Measurements from ENCODE around the gene CDC14C. TPM values are rescaled to one million over a fixed set of nuclear protein-coding genes. Genes with fewer than 3 reads are reported as not detected.

CDC14C gene
- total RNA-seq, 1 donor from 2014 or later: not detected

DNA sequence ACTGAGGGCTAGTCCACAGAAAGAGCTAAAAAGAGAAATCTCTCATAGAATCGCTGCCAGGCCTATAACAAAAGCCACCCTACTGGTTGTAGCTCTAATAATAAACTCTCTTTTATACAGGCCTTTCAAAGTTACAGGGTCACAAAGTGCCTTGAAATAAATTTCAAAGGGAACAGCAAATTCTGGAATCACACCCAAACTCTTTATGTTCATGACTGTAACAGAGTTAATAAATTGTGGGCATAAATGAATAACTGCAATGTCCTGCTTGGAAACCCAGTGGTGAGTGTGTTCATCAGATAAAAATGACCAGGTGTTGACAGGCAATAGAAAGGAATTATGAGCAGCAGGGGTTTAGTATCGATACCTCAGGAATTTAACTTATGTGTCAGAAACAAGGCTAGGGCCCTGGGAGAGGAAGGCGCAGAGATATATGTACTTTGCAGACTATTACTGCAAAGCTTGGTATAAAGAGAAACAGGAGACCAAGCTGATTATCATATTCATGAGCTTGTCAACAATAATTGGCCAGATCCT lies 9.3 kb downstream of the CDC14C start:
- no peaks in the 10 kb centered on the region for H3K9me3 Mint-ChIP-seq
- H3K27ac Mint-ChIP-seq: no peak overlapping the region
- no peak overlapping the region for H3K4me3 Mint-ChIP-seq
- H3K27me3 Mint-ChIP-seq (ENCODE audit: insufficient read depth): peaks cover 2% of the 10 kb centered on the region
- no peaks in the 10 kb centered on the region for H3K4me1 Mint-ChIP-seq (ENCODE audit: low read depth)
- no peak for DNase-seq (ENCODE audit: low spot score)
- no peaks in the 10 kb centered on the region for H3K36me3 Mint-ChIP-seq (ENCODE audit: low read depth)
- intact Hi-C loops (cut with micrococcal nuclease): no loop called here

DNA sequence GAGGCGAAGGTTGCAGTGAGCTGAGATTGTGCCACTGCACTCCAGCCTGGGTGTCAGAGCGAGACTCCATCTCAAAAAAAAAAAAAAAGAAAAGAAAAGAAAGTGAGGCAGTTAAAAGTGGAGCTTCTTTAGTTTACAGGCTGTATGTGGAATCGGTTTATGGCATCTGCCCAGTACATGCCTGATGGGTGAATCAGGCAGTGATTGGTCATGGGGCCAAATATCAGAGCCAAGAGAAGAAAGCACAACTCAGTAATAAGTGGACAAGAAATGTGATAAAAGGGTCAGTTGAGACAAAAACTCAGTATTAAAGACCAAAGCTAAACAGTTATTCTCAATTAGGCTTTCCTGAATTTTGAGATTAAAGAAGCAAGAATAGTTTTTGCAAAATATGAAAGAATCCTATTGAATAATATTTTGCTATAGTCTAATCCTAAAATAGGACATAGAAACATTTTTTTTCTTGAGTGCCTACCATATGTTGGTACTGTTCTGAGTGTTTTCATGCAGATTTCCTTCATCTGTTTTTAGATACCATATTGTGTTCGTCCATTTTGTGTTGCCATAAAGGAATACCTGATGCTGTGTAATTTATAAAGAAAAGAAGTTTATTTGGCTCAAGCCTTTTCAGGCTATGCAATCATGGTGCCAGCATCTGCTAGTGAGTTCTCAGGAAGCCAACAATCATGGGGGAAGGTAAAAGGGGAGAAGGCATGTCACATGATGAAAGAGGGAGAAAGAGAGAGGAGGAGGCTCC lies 14.4 kb downstream of the CDC14C start:
- no peaks in the 10 kb centered on the region for H3K9me3 Mint-ChIP-seq
- no peak for DNase-seq (ENCODE audit: low spot score)
- intact Hi-C loops (cut with micrococcal nuclease): no loop called here
- no peaks in the 10 kb centered on the region for H3K4me1 Mint-ChIP-seq (ENCODE audit: low read depth)
- no peak overlapping the region for H3K4me3 Mint-ChIP-seq
- H3K27me3 Mint-ChIP-seq (ENCODE audit: insufficient read depth): peaks cover 2% of the 10 kb centered on the region
- H3K27ac Mint-ChIP-seq: no peak overlapping the region
- no peaks in the 10 kb centered on the region for H3K36me3 Mint-ChIP-seq (ENCODE audit: low read depth)

DNA sequence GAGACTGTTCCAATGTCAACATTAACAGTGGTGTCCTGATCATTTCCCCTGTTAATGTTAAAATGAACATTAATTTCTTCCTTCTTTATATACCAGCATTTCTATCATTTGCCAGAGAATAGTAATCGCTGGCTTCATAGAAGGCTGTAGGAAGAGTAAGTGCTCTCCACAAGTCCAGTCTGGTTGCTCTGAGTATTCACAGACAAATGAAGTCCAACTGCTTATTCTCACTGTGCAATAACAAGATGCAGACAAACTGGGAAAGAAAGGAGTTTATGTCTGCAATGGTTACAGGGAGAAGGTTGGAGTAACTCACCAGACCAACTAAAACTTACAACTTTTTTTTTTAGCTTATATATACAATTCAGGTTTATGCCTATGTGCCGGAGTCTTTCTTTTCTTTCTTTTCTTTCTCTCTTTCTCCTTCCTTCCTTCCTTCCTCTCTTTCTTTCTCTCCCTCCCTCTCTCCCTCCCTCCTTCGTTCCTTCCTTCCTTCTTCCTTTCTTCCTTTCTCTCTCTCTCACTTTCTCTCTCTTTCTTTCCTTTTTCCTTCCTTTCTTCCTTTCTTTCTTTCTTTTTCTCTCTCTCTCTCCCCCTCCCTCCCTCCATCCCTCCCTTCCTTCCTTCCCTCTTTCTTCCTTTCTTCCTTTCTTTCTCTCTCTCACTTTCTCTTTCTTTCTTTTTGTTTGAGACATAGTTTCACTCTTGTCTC lies 19.1 kb downstream of the CDC14C start:
- Mint-ChIP-seq H3K9me3 (peaks cover under 1% of the 10 kb centered on the region), H3K36me3 (ENCODE audit: low read depth) (no peaks in the 10 kb centered on the region), H3K27me3 (ENCODE audit: insufficient read depth) (no peaks in the 10 kb centered on the region), H3K4me3 (no peak overlapping the region), H3K27ac (no peak overlapping the region), H3K4me1 (ENCODE audit: low read depth) (no peaks in the 10 kb centered on the region)
- DNase-seq (ENCODE audit: low spot score): no peak
- intact Hi-C loops (cut with micrococcal nuclease): no loop called here

DNA sequence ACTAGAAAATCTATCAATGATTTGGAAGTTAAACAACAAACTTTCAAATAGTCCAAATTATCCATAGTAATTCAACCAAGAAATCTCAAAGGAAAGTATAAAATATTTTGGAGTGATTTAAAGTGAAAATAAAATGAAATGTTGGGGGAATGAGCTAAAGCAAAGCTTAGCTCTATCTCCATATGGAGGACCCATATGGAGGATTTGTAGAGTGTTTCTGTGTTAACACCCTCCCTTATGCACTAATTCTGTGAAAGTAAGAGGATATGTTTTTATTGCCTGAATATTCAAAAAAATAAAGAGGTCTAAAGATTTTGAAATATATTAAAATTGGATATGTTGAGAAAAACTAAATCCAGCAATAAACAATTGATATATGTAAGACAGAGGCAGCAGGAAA lies 31.6 kb downstream of the CDC14C start:
- no peak overlapping the region for H3K4me3 Mint-ChIP-seq
- H3K27me3 Mint-ChIP-seq (ENCODE audit: insufficient read depth): no peaks in the 10 kb centered on the region
- intact Hi-C loops (cut with micrococcal nuclease): no loop called here
- no peak for DNase-seq (ENCODE audit: low spot score)
- H3K27ac Mint-ChIP-seq: no peak overlapping the region
- H3K36me3 Mint-ChIP-seq (ENCODE audit: low read depth): no peaks in the 10 kb centered on the region
- H3K9me3 Mint-ChIP-seq: no peaks in the 10 kb centered on the region
- no peaks in the 10 kb centered on the region for H3K4me1 Mint-ChIP-seq (ENCODE audit: low read depth)

DNA sequence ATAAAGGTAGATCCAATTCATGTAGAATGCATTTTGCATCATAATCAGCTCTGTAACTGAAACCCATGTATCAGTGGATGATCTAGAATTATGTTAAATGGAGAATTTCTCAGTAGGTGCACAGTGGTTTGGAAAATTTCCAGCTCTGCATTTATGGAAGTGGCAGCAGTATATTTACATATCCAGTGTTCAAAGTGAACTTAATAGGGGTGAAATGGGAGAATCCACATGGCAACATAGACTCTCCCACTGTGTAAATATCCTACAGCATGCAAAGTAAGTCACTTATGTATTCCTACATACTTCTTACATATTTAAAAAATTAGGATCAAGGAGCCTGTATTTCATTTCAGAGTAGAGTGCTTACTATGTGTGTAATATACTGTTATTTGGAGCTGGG lies 35.3 kb downstream of the CDC14C start:
- Mint-ChIP-seq H3K9me3 (no peaks in the 10 kb centered on the region), H3K4me3 (no peak overlapping the region), H3K27me3 (ENCODE audit: insufficient read depth) (no peaks in the 10 kb centered on the region), H3K27ac (no peak overlapping the region), H3K36me3 (ENCODE audit: low read depth) (no peaks in the 10 kb centered on the region), H3K4me1 (ENCODE audit: low read depth) (no peaks in the 10 kb centered on the region)
- no peak for DNase-seq (ENCODE audit: low spot score)
- intact Hi-C loops (cut with micrococcal nuclease): no loop called here

DNA sequence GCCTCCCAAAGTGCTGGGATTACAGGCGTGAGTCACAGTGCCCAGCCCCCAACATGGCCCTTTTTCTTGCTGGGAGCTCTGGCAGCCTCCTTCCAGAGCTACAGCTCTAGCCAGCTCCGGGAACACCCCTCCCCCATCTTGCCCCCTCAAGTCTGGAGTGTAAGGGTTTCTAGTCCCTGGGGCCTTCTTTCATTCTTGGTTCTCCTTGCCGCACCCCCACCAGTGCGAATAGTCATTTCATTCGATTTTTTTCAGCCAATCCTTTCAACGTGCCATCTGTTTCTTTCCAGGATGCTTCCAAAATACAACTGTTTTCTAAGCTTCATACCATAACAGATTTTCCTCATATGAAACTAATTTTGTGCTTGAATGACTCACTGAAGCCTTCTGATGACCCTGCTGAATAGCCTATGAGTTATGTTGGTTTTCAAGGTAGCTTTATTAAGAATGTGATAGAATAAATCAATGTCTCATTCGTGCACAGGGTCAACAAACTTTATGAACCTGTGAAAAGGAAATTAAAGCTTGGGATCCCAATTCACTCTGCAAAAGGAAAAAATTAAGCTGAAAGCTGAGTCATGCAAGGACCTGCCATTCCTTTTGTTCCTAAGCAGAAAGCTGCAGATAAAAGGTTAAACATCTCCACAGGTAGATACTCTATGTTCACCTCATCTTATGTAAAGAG lies 38.6 kb downstream of the CDC14C start:
- no peak for DNase-seq (ENCODE audit: low spot score)
- Mint-ChIP-seq H3K9me3 (no peaks in the 10 kb centered on the region), H3K27me3 (ENCODE audit: insufficient read depth) (no peaks in the 10 kb centered on the region), H3K36me3 (ENCODE audit: low read depth) (no peaks in the 10 kb centered on the region), H3K4me1 (ENCODE audit: low read depth) (no peaks in the 10 kb centered on the region), H3K27ac (no peak overlapping the region), H3K4me3 (no peak overlapping the region)
- intact Hi-C loops (cut with micrococcal nuclease): no loop called here

DNA sequence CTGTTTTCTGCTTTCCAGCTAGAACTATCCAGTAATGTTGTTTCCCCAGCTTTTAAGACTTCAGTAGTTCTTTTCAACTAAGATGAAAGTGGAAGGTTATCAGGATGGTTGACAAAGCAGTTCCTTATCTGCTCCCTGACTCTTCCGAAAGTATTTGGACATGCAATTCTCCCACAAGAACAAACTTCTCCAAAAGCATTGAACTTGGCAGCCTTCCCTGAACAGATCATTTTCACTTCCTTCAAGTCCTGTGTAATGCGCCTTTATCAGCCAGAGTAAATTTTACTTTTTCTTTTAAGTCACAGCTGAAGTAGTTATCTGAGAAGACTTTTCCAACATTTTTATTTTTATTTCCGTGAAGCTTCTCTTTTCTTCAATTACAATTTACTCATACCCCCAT lies 39.7 kb downstream of the CDC14C start:
- Mint-ChIP-seq H3K36me3 (ENCODE audit: low read depth) (no peaks in the 10 kb centered on the region), H3K4me1 (ENCODE audit: low read depth) (no peaks in the 10 kb centered on the region), H3K27me3 (ENCODE audit: insufficient read depth) (no peaks in the 10 kb centered on the region), H3K9me3 (no peaks in the 10 kb centered on the region), H3K27ac (no peak overlapping the region), H3K4me3 (no peak overlapping the region)
- intact Hi-C loops (cut with micrococcal nuclease): no loop called here
- no peak for DNase-seq (ENCODE audit: low spot score)

DNA sequence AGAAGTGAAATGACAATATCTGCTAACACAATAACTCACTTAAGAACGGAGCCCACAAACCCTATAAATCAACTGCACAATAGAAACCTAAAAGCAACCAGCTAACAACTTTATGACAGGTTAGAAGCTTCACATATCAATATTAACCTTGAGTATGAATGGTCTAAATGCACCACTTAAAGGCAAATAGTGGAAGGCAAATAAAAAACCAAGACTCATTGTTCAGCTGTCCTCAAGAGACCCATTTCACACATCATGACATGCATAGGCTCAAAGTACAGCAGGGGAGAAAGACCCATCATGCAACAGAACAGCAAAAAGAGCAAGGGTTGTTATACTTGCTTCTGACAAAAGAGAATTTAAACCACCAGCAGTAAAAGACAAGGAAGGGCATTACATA lies 46.8 kb downstream of the CDC14C start:
- intact Hi-C loops (cut with micrococcal nuclease): no loop called here
- DNase-seq (ENCODE audit: low spot score): no peak
- Mint-ChIP-seq H3K36me3 (ENCODE audit: low read depth) (no peaks in the 10 kb centered on the region), H3K27me3 (ENCODE audit: insufficient read depth) (no peaks in the 10 kb centered on the region), H3K4me1 (ENCODE audit: low read depth) (no peaks in the 10 kb centered on the region), H3K4me3 (no peak overlapping the region), H3K27ac (no peak overlapping the region), H3K9me3 (no peaks in the 10 kb centered on the region)

DNA sequence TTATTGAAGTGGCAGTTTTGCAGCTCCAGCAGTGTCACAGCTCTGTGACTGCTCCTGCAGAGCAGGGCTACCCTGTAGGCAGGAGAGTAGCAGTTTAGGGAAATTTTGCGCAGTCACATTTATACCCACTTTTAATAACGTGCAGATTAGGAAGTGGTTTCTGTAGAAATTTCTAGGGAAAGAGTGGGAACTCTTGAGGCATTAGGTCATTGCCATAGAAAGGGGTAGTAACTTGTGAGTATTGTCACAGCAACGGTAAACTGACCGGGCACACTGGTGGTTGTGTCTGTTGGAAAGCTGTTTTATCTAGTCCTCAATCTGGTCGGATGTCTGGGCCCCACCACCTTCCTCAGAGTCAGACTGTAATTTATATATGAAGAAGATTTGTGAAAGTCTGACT lies 51.9 kb downstream of the CDC14C start:
- H3K27ac Mint-ChIP-seq: no peak overlapping the region
- H3K4me1 Mint-ChIP-seq (ENCODE audit: low read depth): no peaks in the 10 kb centered on the region
- H3K9me3 Mint-ChIP-seq: no peaks in the 10 kb centered on the region

DNA sequence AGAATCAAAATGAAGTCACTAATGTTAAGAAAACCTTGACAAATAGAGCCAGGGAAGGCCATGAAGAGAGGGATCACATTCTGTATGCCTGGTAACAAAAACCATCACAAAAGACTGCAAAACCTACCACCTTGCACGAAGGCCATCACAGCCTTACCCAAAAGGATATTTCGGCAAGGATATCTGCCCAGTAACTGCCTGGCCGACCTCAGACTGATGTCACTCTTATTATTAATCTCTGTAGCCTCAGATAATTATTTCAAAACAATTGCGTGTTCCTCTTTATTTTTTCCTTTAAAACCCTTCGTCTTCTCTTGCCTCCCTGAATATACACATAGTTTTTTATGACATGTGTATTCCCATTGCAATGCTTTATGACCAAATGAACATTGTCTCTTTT lies 52.5 kb downstream of the CDC14C start:
- H3K27me3 Mint-ChIP-seq (ENCODE audit: insufficient read depth): no peaks in the 10 kb centered on the region
- H3K27ac Mint-ChIP-seq: no peak overlapping the region
- intact Hi-C loops (cut with micrococcal nuclease): no loop called here
- DNase-seq (ENCODE audit: low spot score): no peak
- H3K4me3 Mint-ChIP-seq: no peak overlapping the region
- H3K4me1 Mint-ChIP-seq (ENCODE audit: low read depth): no peaks in the 10 kb centered on the region
- no peaks in the 10 kb centered on the region for H3K36me3 Mint-ChIP-seq (ENCODE audit: low read depth)
- no peaks in the 10 kb centered on the region for H3K9me3 Mint-ChIP-seq

More for the DNA sequence above, 51.9 kb downstream of the CDC14C start:
- Mint-ChIP-seq H3K36me3 (ENCODE audit: low read depth) (no peaks in the 10 kb centered on the region), H3K4me3 (no peak overlapping the region), H3K27me3 (ENCODE audit: insufficient read depth) (no peaks in the 10 kb centered on the region)
- DNase-seq (ENCODE audit: low spot score): no peak
- intact Hi-C loops (cut with micrococcal nuclease): no loop called here

Data from activated T-helper 1 cell treated with anti-CD3 and anti-CD28 coated beads, Interleukin-12 subunit alpha, Interleukin-12 subunit beta, Interleukin-2, Interleukin-4 antibody, amounts not matched to agents 30 ng/mL and 10 ng/mL and 1 ng/mL, durations not matched to agents 14 hours and 24 hours and 36 hours (primary cell).